Measurements from ENCODE around the gene PPP2R5C.
"Not testable (repeated sequence)": the region's sequence is repeated elsewhere in the genome, so short reads cannot be mapped to it uniquely, and the experiment has no call there.

PPP2R5C gene

GRCh38 chr14:101761032-101761880, at the start of gene PPP2R5C:
Gene PPP2R5C, plus strand, starts transcription at chr14:101761709. Its CDS starts 185 bp downstream, at chr14:101761894.
- DNase-seq: peak; percentile 84

DNA sequence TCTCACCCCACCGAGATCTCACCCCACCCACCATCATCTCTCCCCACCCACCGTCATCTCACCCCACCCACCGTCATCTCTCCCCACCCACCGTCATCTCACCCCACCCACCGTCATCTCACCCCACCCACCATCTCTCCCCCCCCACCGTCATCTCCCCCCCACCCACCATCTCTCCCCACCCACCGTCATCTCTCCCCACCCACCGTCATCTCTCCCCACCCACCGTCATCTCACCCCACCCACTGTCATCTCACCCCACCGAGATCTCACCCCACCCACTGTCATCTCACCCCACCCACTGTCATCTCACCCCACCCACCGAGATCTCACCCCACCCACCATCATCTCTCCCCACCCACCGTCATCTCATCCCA, 49.7 kb upstream of the PPP2R5C start:
- not testable (repeated sequence) for DNase-seq

DNA sequence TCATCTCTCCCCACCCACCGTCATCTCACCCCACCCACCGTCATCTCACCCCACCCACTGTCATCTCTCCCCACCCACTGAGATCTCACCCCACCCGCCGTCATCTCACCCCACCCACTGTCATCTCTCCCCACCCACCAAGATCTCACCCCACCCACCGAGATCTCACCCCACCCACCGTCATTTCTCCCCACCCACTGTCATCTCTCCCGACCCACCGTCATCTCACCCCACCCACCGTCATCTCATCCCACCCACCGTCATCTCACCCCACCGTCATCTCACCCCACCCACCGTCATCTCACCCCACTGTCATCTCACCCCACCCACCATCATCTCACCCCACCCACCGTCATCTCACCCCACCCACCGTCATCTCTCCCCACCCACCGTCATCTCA, 49.2 kb upstream of the PPP2R5C start:
- DNase-seq: not testable (repeated sequence)

DNA sequence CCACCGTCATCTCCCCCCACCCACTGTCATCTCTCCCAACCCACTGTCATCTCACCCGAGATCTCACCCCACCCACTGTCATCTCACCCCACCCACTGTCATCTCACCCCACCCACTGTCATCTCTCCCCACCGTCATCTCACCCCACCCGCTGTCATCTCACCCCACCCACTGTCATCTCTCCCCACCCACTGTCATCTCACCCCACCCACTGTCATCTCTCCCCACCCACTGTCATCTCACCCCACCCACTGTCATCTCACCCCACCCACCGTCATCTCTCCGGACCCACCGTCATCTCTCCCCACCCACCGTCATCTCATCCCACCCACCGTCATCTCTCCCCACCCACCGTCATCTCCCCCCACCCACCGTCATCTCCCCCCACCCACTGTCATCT, 48.4 kb upstream of the PPP2R5C start:
- DNase-seq: not testable (repeated sequence)

- DNase-seq: no peak
Measured at GRCh38 chr14:101713621-101714349, 47.7 kb upstream of the PPP2R5C start.

DNA sequence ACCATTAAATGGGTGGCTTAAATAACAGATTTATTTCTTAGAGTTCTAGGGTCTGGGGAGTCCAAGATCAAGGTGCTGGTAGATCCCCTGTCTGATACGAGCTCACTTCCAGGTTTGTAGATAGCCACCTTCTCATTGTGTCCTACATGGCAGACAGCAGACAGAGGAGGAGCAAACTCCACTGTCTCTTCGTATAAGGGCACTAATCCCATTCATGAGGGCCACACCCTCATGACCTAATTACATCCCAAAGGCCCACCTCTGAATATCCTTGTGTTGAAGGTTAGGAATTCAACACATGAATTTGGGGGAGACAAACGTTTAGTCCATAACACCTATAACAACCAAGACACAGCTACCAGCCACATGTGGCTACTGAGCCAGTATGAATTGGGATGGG, 47.1 kb upstream of the PPP2R5C start:
- no peak for DNase-seq

GRCh38 chr14:101715210-101716076, 46.1 kb upstream of the PPP2R5C start:
- DNase-seq: no peak

- DNase-seq: no peak
Measured at GRCh38 chr14:101716077-101716950, 45.2 kb upstream of the PPP2R5C start.

DNA sequence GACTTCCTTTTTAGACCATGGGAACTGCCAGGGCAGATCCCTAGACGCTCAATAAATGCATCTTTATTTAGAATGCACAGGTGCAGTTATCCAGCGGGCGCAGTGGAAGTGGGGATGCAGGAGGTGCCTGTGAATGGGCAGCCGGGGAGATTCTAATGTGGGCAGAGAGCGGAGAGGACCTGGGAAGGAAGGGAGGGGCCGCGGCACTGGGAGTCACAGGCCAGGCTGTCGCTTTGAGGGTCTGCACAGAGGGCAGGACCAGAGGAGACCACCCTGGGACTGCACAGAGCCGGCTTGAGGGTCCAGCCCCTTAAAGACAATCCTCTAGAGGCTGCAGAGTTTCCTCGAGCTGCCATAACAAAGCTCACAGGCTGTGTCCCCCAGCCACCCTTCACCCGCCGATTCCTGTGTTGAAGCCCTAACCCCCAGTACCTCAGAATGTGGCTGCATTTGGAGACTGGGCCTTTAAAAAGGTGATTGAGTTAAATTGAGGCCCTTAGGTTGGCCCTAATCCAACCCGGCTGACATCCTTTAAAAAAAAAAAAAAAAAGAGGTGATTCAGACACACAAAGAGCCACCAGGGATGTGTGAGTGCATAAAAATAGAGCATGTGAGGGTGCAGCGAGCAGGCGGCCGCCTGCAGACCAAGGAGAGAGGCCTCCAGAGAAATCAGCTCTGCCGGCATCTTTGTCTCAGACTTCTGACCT, 44.4 kb upstream of the PPP2R5C start:
- DNase-seq: no peak

GRCh38 chr14:101717663-101718490, 43.6 kb upstream of the PPP2R5C start:
- DNase-seq: no peak

GRCh38 chr14:101719045-101719645, 42.4 kb upstream of the PPP2R5C start:
- DNase-seq: no peak

DNA sequence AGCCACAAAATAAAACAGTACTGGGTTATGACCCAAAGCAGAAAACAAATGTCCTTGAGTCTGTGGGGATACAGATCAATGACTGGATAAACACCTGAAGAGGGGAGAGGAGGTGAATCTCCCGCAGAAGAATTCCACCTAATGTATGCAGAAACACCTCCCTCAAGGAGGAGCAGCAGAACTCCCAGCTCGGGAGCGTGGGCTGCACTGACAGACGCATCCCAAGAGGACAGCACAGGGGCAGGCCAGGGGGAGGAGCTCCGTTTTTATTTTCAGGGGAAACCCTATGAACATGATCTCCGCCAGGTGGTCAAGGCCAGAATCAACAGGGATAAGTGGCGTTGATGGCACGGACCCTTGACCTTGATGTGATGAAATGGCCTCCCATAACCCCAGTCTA, 41.8 kb upstream of the PPP2R5C start:
- DNase-seq: no peak

DNA sequence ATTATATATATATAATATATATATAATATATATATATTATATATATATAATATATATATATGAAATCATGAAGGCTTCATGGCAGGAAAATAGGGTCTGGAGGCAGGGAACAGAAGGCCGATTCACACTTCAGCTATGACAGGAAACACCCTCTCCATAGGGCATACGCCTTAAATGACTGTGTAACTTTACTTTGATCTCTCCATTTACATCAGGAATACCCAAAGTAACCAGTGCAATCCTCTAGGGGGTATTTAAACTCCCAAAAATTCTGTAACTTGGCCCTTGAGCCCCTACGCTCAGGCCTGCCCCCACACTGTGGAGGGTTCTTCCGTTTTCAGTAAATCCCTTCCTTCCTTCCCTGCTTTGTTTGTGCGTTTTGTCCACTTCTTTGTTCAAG, 40.4 kb upstream of the PPP2R5C start:
- DNase-seq: no peak

DNA sequence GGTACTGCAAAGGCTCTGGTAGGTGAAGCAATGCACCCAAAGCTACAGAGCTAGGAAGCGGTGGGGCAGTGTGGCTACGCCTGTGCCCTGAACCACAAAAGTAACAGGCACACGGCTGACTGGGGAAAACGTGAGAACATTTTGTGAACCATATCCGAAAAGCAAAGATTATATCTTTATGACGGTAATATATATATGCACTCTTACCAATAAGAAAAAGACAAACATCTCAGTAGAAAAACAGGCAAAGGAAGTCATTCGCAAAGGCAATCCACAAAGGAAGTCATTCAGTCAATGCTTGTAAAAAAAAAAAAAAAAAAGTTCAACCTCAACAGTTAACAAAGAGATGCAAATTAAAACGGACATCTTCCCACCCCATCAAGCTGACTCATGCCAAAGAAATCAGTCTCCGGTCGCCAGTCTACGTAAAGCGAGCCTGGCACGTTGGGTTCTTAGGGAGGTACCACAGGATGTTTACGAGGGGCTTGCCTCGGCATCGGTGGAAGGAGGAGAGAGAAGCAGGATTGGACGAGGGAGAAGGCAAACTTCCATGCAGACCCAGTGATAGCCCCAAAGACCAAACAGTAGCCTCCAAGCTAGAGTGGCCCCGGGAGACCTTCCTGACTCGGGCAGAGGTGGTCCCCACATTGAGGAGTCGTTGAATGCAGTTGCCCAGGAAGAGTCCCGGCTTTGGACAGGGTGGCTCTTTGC, 39.4 kb upstream of the PPP2R5C start:
- no peak for DNase-seq

DNA sequence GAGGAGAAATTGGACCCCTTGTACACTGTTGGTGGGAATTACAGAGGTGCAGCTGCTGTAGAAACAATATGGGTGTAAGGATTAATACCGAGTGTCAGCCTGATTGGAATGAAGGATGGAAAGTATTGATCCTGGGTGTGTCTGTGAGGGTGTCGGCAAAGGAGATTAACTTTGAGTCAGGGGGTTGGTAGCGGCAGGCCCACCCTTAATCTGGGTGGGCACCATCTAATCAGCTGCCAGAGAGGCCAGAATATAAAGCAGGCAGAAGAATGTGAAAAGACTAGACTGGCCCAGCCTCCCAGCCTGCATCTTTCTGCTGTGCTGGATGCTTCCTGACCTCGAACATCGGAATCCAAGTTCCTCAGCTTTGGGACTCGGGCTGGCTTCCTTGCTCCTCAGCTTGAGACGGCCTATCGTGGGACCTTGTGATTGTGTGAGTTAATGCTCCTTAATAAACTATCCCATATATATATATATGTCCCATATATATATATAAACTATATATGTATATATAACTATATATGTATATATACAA, 38.4 kb upstream of the PPP2R5C start:
- no peak for DNase-seq

DNA sequence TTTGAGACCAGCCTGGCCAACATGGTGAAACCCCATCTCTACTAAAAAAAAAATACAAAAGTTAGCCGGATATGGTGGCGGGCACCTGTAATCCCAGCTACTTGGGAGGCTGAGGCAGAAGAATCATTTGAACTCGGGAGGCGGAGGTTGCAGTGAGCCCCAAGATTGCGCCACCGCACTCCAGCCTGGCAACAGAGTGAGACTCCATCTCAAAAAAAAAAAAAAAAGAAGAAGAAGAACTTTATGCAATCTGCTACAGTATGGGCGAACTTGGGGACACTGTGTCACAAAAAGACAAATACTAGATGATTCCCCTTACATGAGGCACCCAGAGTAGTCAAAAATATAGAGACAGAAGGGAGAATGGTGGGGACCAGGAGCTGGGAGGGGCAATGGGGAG, 35.9 kb upstream of the PPP2R5C start:
- not testable (repeated sequence) for DNase-seq

DNA sequence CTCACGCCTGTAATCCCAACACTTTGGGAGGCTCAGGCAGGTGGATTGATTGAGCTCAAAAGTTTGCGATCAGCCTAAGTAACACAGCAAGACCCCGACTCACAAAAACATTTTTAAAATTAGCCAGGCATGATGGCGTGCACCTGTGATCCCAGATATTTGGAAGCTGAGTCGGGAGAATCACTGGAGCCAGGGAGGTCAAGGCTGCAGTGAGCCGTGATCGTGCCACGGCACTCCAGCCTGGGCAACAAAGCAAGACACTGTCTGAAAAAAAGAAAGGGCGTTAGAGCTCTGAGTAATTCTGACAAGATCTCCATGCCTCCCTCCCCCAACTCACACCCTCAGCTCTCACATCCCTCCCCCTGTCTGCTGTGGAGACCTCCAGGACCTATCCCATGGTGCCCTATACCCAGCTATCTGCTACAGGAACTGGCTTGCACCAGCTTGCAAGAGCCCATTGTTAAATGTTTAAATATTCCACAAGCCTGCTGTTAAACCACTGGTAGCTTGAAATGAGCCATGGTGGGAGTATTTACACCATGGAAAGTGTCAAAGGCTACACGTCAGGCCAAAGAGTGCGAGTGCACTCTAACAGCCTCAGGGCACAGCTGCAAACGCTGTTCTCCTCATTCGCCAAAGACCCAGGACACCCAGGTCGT, 35.1 kb upstream of the PPP2R5C start:
- DNase-seq: no peak

DNA sequence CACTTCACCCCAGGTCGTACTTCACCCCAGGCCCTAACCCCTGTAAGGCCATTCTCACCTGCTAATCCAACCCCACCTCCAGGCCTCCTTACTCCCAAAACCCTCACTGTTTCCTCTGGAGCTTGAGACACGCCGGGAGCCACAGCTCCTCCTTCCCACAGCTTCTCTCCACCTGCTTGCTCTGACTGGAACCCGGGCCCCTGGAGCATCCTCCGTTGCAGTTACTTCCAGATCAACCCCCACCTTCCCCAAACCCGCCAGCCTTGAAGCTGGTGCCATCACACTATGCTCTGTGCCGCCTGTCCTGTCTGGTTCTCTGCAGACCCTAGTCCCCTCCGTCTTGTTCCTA, 34.6 kb upstream of the PPP2R5C start:
- no peak for DNase-seq

Data from fibroblast of skin of right quadriceps (primary cell).